ENCODE data around the gene SLC5A8. TPM values are rescaled to one million over a fixed set of nuclear protein-coding genes. Genes with fewer than 3 reads are reported as not detected.

SLC5A8 gene
- total RNA-seq, 2 experiments from 2014 or later: not detected

DNA sequence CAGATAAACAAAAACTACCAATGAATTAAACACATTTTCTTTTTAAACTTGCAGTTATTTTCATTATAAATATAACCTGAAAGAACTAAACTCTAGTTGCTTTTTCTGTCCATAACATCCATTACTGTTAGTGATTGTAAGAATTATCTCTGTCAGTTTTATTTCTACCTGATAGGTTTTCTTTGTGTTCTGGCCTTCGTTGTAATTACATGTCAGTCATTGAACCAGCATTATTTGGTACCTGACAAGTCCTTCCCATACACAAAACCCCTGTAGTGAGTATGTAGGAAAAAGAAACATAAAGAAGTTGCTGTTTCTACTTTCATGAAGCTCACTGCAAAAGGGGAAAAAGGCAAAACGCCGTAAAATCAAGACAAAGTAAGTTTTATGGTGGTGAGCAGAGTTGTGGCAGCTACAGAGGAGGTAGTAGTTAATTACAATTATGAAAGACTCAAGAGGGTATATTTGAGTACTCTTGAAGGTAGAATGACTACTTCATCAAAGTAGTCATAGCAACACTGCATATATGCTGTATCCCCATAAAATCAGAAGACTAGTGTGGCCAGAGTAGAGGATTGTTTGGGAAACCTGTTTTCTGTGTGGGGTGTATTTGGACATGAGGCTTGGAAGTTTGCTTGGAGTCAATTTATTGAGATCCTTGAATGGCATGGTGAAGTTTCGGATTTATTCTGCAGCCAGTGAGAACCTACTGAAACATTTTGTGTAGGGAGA is 102.8 kb downstream of the SLC5A8 start:
- no peak overlapping the region for H3K4me3 Mint-ChIP-seq
- Histone ChIP-seq H3K27me3 (ENCODE audit: control insufficient read depth in 1 of 2, insufficient read depth in 2 of 2, low read length in 2 of 2) (no peaks in the 10 kb centered on the region), H3K36me3 (ENCODE audit: insufficient read depth, low read length) (no peaks in the 10 kb centered on the region), H3K4me1 (ENCODE audit: insufficient read depth, low read length) (no peaks in the 10 kb centered on the region), H3K4me3 (ENCODE audit: low read length) (no peak overlapping the region), H3K27ac (ENCODE audit: low read depth in 1 of 2, low read length in 2 of 2) (no peak overlapping the region), H3K9me3 (ENCODE audit: control insufficient read depth in 1 of 2, insufficient read depth in 1 of 2, low read length in 2 of 2) (no peaks in the 10 kb centered on the region)
- no peaks in the 10 kb centered on the region for H3K27me3 Mint-ChIP-seq
- H3K36me3 Mint-ChIP-seq (ENCODE audit: low read depth): no peaks in the 10 kb centered on the region
- DNase-seq (no peak), ATAC-seq (ENCODE audit: poor library complexity) (no peak)
- TF ChIP-seq, protein P1, sequence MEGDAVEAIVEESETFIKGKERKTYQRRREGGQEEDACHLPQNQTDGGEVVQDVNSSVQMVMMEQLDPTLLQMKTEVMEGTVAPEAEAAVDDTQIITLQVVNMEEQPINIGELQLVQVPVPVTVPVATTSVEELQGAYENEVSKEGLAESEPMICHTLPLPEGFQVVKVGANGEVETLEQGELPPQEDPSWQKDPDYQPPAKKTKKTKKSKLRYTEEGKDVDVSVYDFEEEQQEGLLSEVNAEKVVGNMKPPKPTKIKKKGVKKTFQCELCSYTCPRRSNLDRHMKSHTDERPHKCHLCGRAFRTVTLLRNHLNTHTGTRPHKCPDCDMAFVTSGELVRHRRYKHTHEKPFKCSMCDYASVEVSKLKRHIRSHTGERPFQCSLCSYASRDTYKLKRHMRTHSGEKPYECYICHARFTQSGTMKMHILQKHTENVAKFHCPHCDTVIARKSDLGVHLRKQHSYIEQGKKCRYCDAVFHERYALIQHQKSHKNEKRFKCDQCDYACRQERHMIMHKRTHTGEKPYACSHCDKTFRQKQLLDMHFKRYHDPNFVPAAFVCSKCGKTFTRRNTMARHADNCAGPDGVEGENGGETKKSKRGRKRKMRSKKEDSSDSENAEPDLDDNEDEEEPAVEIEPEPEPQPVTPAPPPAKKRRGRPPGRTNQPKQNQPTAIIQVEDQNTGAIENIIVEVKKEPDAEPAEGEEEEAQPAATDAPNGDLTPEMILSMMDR (IDR thresholded peaks at IDR 0.05): no peak
- H3K4me1 Mint-ChIP-seq (ENCODE audit: low read depth): no peaks in the 10 kb centered on the region
- H3K27ac Mint-ChIP-seq: no peak overlapping the region
- CTCF ChIA-PET: no interaction called here
- POLR2A ChIA-PET: no interaction called here
- intact Hi-C loops (cut with DNase I, micrococcal nuclease): no loop called here
- H3K9me3 Mint-ChIP-seq: no peaks in the 10 kb centered on the region

Other genes starting within 250 kb of the SLC5A8 start
- gene UTP20, start 69.9 kb upstream of the SLC5A8 start, total RNA-seq: 1 to 10 TPM; 9.1 to 9.6 TPM
- 10 to 100 TPM; 21.8 to 23.5 TPM for gene ARL1, start 197.5 kb upstream of the SLC5A8 start, total RNA-seq

Measured in CD4-positive, alpha-beta T cell (primary cell).